K562 (cell line): Measurements from ENCODE around the gene PRSS50.

Experiments
- CTCF ChIP-seq, 3 experiments: IDR thresholded peaks in 2 of 3; conservative IDR thresholded peaks in 1 of 3; 2 replicates each; pipeline ENCODE4 v1.5.1; 2011 to 2012; ENCODE audit warnings: low read length in 3 of 3, mild to moderate bottlenecking in 3 of 3, control low read depth in 2 of 3, improper control_type of control experiment in 1 of 3, inconsistent platforms in 1 of 3, low read depth in 1 of 3, mixed read lengths in 1 of 3, moderate library complexity in 1 of 3; ENCODE audit not compliant: insufficient read depth in 2 of 3
- GATA2 ChIP-seq: sonication (generic); formaldehyde crosslinking; IDR thresholded peaks from 2 replicates; pipeline ENCODE4 v1.4.0; 2020; ENCODE audit warnings: mild to moderate bottlenecking, missing genetic modification reagents
- STAG1 ChIP-seq: sonication (generic); formaldehyde crosslinking; IDR thresholded peaks from 2 replicates; pipeline ENCODE4 v1.5.0; 2020; ENCODE audit warnings: missing genetic modification reagents, borderline replicate concordance

GRCh38 chr3:46670891-46671427 is 46.7 kb downstream of the PRSS50 start:
- TF ChIP-seq CTCF (IDR thresholded peaks at IDR 0.05 in 2 of 3, conservative IDR thresholded peaks at IDR 0.05 in 1 of 3; ENCODE audit: insufficient read depth in 2 of 3, low read depth in 1 of 3, low read length in 3 of 3), result no peak
- TF ChIP-seq GATA2 (CRISPR knock-in tag), result no peak
- no peak for TF ChIP-seq STAG1 (CRISPR knock-in tag)
